AG08396 (cell line): ENCODE results near the gene RPA3.

Experiments used
- DNase-seq: peaks from one replicate; pipeline ENCODE4 v3.0.0; 2012; ENCODE audit warnings: low spot score, mixed read lengths

The RPA3 gene

DNA sequence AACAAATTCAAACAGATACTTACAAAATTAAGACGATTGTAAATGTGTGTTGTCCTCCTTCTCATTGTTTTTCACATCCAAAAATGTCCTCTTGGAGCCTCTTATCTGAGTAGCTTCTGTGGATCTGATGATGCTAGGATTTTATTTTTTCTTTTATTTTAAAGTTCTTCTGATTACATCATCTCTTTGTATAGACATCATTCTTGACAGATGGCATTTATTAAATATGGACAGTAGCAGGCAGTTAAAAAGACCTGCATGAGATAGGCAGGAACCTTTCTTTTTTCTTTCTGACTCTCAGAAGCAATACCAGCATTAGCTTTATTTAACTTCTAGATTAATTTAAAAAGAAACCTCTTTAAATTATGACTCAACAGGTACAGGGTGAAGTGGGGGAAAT, at the start of gene RPA3:
RPA3 (minus strand) TSS at position 116 of the 400 bp plus-strand sequence. CDS start 78,189 bp downstream, outside the sequence.
- DNase-seq: no peak

DNA sequence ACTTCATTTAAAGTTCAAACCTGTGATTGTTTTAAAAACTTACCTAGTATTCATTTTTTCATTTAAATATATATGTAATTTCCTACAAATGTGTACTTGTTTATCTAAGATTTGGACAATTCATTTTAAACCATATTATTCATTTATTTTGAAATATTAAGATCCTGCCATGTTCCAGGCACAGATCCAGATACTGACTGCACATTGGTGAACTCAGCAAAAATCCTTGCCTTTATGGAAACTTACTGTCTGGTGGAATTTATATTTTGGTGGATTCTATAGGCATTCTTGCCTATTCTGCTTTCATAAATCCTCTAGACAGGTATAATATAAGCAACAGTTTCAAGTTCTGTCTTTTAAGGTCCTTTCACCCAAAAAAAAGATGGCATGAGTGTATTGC, 48.3 kb upstream of the RPA3 start:
- no peak for DNase-seq

DNA sequence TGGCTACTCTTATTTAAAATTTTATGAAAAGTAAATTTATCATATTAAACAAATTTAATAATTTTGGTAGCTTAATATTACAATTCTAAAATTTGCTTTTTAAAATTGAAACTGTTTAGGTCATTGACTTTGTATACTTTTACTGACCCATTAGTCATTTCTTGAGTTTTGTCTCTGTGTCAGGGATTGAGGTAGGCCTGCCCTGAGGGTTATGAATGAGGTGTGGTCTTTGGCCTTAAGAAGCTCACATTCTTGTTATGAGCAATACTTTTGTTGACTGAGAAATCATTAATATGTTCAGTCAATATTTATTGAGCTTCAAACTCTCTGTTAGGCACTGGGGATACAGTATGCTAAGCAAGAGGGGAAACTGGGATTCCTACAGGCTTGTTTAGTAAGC, 47.0 kb upstream of the RPA3 start:
- DNase-seq: no peak

DNA sequence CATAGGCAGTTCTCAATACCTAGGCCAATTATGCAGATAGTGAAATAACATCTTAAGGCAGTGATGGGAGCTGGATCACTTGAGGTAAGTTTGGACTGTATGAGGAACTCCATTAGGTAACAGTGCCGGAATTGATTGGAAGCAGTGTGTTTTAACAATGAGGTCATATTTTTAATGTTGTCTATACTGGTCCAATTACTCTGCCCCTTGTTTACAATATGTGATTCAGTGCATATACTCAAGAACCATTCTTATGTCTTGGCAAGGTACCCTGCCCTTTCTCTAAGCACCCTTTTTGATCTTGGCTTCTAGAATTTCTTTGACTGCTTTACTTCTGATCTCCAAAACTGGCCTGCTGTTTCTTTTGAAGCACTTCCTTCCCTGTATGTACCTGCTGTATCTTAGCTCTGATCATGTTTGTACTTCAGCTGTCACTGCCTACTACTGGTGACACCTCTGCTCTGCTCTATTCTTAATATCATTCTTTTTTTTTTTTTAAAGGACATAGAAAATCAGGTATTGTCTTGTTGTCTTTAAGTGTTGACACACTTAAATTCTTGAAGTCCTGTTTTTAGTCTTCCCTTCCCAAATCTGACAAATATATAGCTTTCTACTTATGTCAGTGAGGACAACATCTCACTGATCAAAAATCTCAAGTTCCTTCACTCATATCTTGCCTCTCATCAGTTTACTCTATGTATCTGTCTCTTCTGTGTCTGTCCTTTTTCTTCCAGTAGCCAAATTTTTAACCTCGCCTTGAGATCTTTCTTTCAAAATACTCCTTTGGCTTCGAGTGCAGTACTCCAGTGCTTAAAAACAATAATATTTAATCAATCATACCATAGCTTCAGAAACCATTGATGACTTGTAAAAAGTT, 46.4 kb upstream of the RPA3 start:
- DNase-seq: no peak

DNA sequence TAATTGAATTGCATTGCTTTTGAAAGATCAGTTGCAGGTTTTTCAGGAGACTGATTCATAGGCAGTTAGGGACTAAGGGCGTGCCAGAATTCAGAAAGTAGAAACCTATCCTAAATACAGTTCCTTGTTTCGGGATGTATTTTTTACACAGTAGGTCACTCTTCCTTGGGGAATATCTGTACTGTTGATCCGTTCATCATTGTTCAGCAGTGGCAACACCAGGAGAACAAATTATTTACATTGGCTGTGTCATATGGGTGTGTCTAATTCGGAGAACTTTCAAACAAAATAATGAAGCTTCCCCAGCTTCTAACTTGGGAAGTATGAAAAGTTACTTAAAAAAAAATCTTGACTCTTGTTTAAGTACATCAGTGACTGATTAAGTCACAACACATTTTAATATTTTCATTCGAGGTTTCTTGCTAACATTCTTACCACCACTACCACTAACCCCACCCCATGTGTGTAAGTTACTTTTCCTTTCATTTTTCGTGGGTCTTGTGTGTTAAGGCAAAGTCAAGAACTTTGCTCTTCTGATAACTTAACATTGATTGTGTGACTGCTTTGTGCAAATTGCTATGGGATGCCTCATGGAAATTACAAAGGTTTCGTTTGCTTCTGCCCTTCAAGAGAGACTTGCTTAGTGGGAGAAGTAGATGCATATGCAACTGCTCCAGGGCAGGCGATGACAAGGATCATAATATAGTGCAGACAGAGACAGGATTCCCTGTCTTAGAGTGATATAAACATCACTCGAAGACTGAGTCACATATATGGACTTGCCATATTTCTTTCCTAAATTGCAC, 43.8 kb upstream of the RPA3 start:
- peak; percentile 7 for DNase-seq

DNA sequence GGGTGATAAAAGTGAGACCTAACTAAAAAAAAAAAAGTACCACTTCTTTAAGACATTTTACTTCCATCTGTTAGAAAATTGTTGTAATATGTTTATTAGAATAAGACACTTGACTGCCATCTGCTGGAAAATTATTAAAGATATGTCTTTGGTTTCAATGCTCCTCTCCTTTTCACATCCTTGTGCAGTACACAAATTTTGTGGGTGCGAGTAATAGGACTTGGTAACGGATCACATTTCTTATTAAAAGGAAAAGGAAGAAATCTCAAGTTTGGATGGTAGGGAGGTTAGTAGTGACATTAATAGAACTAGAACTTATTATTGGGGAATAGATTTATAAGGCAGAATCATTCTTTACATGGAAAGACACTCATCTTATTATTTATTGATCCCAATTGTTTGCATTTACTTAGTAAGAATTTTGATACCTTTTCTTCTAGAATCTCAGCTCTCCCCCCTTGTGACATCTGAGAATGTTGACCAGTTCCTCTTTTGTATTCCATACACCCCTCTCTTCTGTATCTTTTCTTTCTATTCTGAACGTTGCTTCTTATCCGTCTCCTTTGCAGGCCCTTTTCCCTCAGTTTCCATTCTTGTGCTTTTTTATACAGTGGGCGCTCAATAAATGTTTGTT, 43.0 kb upstream of the RPA3 start:
- DNase-seq: peak; percentile 9

DNA sequence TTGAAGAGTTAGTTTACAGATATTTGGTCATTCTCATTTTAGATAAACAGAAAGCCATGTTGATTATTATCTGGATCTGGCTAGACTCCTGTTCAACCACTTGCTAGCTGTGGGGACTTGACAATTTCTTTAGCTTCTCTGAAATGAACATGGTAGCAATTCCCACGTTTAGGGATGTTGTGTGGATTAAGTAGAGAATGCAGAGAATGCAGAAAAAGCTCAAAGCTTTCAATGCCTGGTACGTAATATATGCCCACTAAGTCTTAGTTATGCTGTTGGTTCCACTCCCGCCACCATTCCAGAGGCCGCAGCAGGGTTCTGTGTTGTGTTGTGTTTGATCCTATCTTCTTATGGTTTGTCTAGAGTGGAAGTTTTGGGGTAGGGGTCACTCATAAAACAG, 39.2 kb upstream of the RPA3 start:
- DNase-seq: no peak

DNA sequence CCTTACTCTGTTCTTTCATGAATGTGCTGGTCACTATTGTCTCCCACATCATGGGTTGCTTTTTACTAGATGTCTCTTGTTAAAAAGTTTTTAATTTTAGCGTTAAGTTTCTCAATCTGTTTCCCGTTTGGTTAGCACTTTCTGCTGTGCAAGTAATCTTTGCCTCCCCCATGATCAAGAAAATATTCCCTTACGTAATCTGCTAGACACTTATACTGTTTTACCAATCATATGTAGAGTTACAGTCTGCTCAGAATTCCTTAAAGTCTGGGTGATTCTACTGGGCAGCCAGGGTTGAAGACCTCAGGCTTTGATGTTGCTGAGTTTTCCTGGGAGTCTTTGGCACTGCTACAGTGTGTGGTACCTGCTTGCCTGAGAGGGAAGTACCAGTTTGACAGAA, 38.2 kb upstream of the RPA3 start:
- DNase-seq: no peak

DNA sequence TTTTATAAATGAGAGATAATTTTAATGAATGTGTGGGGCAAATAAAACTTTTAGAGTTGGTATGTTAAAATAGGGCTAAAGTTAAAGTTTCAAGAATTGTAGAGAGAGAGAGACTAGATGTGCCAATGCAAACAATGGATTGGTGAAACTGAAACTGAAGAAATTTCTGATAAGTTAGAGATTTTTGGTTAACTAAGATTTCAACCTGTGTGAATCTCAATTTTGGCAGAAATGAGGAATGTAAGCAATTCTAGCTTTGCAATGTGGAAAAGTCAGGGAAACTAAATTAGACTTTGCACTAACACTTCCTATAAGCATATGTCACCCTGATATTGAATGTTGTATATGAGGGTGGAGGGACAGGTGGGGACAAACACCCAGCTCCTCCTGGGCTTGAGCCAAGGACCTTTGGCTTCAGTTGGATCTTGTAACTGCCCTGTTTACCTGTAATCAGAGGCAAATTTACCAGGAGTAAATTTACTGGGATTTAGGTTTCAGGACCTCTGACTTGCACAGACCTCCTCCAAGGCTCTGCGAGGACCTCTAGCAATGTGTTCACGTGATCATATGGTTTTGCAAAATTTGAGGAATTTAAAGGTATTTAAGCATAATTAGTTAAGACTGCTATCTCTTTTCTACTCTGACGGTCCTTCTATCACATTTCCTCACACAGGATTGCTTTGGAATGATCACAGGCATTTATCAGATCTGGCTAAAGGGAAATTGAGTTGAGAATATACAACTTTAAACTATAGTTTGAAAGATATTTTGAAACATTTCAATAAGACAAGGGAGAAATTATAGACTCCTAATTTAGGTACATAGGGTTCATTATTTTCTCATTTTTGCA, 33.1 kb upstream of the RPA3 start:
- no peak for DNase-seq

DNA sequence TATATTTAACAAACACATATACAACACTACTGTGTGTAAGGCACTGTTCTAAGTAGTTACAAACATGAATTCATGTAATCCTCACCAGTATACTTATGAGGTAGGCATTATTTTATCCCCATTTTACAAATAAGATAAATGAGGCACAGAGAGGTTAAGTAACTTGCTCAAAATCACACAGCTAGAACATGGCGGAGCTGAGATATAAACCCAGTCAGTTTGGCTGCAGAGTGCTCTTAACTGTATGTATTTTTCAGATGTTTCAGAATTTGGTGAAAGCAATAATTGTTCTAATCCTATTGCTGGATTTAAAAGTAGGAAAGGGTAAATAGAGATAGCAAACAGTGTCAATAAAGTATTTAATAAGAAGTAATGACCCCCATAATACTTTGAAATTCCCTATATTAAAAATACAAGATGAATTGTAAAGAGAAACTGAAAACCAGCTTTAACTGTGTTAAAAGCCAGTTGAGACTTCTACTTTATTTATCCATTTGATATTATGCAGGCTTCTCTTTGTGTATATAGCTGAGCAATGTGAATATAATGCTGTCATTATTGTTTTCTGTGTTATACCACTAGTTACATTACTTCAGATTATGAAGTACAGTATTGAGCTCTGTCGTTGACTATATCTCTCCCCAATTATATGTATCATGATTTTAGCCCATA, 32.3 kb upstream of the RPA3 start:
- no peak for DNase-seq

DNA sequence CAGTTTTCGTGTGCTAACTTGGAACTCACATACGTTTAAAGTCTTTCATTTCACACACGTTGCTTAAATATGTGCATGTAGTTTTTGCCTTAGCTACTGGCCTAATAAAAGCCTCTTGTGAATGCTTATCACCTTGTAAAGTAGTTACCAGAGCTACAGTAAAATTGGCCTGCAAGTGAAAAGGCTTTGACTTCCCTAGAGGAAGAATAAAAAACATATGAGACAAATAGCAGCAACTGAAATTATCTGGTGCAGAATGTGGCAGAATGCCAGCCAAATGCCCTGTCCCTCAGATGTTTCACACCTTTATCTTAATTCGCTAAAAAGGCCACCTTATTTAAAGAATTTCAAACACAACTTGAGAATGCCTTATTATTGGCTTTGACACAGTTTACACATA, 28.1 kb upstream of the RPA3 start:
- no peak for DNase-seq

DNA sequence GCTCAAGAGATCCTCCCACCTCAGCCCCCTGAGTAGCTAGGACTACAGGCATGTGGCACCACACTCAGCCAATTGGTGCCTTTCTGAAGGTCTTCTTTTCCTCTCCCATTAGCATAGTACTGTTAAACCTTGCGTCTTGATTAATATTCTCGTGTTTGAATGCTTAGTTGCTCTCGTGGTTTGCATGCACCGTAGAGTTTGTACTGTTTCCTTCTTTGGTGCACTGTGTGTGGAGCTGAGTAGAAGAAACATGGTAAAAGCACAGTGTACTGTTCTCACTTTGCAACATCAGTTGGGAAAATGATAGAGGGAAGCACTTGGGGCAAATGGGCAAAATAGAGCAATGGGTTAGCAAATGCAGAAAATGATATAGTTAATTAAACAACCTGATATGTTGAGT, 27.6 kb upstream of the RPA3 start:
- no peak for DNase-seq

DNA sequence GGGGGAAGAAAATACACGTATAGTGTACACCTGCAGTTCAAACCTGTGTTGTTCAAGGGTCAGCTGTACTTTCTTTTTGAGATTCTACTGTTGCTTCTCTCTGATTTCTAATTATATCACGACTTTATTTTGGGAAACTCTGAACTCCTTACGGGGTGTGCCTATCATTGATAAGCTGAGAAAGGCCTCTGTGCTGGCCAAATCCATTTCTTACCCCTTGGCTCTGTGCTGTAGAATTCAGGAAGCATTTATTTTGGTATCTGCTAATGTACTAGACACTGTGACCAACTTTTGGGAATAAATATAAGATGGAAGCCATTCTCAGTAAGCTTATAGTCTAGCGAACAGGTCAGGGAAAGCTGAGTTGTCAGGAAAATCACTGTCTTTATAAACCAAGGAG, 26.9 kb upstream of the RPA3 start:
- DNase-seq: no peak

DNA sequence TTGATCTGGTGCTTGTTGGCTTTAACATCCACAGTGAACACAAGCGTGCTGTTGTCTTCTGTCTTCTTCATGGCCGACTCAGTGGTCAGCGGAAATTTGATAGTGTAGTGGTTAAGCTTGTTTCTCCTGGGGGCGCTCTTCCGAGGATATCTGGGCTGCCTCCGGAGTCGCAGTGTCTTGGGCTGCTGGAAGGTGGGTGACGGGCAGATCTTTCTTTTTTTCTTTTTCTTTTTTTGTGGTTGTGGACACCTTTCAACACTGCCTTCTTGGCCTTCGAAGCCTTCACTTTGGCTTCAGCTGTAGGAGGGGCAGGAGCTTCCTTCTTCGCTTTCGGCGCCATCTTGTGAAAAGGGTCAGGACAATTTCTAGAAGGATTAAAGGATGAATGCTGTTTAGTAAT, 23.8 kb upstream of the RPA3 start:
- DNase-seq: no peak

DNA sequence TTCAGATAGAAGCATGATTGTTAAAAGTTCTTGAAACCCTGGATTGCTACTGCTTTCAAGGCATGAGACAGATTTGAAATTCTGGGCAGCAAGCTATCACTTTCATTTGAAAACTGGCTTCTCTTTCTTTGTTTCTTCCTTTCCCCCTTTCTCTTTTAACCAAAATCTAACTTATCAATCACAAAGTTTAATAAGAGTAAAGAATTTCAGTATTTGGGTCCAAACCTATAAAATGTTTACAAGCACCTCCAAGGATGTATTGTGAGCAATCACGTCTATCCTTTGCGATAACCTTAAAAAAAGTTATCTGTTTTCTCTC, 21.6 kb upstream of the RPA3 start:
- DNase-seq: no peak

DNA sequence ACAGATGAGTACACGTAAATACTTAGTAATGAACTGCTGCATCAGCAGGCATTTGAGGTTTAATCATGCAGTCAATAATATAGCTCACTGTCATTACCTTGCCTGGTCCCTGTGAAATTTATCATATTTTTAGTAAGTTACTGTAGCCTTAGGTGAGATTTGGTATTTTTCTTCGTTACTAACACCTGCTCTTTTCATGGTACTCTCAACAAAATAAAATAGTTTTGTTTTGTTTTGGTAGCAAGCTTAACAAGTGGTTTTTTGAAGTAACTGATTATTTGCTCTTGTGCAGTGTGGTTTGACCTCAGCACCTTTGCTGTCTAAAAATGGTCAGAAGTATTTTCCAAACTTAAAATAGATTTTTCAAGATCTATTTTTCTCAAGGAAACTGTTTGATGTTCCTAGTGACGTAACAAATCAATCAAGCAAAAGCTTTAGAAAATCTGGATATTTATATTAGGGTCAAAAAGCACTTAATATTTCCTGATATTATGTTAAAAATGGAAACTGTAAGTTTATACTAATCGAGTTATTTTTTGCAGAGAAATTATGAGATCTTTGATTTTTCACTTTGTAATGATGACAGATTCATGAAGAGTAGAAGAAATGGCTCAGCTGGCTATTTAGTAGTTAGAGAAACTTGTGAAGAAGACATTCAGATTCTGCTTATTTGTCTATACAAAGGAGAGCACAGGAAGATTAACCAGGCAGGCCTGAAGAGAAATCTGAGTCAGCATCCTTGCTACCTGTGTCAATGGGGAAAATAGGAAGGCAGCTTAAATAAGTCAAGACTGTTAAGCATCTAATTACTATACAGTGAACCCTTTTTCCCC, 21.0 kb upstream of the RPA3 start:
- DNase-seq: no peak

DNA sequence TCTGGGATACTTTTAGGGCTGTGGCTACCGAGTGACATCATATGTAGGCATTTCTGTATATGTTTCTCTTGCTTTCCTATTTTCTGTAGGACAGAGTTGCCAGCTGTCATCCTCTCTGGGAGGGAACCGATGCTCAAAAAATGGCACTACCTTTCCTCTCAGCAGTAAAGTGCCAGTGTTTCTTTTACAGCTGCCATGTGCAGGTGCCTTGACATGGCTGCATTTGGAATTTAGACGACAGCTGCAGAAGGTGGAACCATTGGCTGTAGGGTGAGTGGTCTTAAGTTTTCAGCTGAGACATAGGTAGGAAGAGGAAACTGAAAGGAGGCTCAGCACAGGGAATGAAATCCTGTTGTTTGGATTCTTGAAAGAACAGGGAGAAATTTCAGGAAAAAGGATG, 20.2 kb upstream of the RPA3 start:
- DNase-seq: no peak

DNA sequence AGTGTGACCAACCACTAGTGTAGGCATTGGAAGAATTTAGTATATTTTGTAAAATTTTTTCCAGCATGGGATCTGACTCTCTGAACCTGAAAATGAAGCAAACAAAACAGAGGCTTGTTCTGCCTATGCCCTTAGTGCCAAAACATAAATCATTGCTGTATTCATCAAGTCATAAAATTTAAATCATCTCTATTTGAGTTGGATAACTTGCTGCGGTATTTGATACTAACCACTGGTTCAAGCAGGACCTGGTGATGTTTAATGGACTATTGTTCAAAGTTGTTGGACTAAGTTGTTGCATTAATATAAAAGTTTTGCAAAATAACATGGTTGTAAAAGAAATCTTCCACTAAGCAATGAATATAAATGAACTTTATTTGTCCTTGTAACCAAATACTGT, 19.8 kb upstream of the RPA3 start:
- DNase-seq: no peak

DNA sequence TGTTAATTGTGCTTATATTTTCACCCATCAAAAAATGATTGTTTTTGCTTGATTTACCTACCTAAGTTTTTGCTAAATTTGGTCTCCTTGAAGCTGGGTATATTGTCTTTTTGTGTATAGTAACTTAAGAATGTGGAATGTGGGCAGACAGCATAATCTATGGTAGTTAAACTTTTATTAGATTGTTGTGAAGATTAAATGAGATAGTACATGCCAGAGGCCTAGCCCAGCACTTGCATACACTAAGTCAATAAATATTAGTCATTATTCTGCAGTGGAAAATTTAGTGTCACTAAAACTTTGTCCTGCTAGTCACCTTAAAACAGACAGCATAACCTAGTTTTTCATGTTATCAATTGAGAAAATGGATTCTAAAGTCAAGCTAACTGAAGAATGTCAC, 19.3 kb upstream of the RPA3 start:
- DNase-seq: no peak

DNA sequence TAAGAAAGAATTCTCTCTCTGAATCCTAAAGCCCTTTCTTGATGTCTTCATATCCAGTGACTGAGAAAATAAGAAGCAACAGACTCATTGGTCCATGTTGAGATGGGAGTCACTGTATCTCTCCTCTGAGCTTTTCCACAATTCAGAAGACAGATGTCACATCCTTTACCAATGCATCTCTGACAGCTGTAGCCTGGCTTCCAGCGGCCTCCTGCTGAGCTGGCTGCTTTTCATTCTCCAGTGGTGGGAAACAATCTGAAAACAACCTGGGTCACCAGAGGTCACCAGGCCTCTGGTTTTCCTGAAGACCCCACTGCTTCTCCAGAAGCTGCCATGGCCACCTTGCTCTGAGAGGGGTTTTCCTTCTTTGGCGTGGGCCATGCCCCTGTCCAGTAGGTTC, 18.3 kb upstream of the RPA3 start:
- DNase-seq: no peak
